ENCODE measurements around the gene USP46. TPM values are rescaled to one million over a fixed set of nuclear protein-coding genes. Genes with fewer than 3 reads are reported as not detected.

USP46 gene
- 10 to 100 TPM; 22.9 to 26.4 TPM for total RNA-seq
- 33.9 TPM for polyA plus RNA-seq (ENCODE audit: insufficient read depth, low read depth, low replicate concordance)
- long read RNA-seq, donor 1, full-length matches to known transcripts: 2 of 2 reads
- long read RNA-seq, donor 1, partial matches to known transcripts: 0 of 2 reads
- long read RNA-seq, donor 1, other reads (novel, unspliced or antisense): 0 of 2 reads
- long read RNA-seq, donor 2, full-length matches to known transcripts: 2 of 2 reads
- long read RNA-seq, donor 2, partial matches to known transcripts: 0 of 2 reads
- long read RNA-seq, donor 2, other reads (novel, unspliced or antisense): 0 of 2 reads

- H3K27ac ChIP-seq: peak within 1 kb of the TSS; percentile 89 to 97
- peak within 1 kb of the TSS; percentile 79 to 86 for H3K4me3 ChIP-seq
- no peaks in the 10 kb centered on the region for H3K27me3 ChIP-seq
- intact Hi-C loops (cut with DNase I; ENCODE audit: low total_unique reads): no loop called here
- H3K9me3 ChIP-seq: no peaks in the 10 kb centered on the region
- no peak for TF ChIP-seq CTCF (IDR thresholded peaks at IDR 0.05)
- no peak for TF ChIP-seq POLR2A (IDR thresholded peaks at IDR 0.05)
- DNase-seq: peak; percentile 69
- whole genome bisulfite sequencing, 2 donors: 0 to 2% methylated on average over 13 to 43 of the region's 94 CpGs
- no peaks in the 10 kb centered on the region for H3K36me3 ChIP-seq (ENCODE audit: low read depth, missing control alignments)
- H3K4me1 ChIP-seq: peaks cover 23% of the 10 kb centered on the region
Measured at GRCh38 chr4:52659001-52659721, at the start of gene USP46. USP46 (minus strand) TSS chr4:52659301; CDS start chr4:52659150, 151 bp downstream.

- intact Hi-C loops (cut with DNase I; ENCODE audit: low total_unique reads): no loop called here
- WGBS, 2 donors: 52 to 62% methylated on average over 3 of the region's 3 CpGs
- H3K4me1 ChIP-seq: no peaks in the 10 kb centered on the region
- H3K27ac ChIP-seq: no peak overlapping the region
- no peaks in the 10 kb centered on the region for H3K9me3 ChIP-seq
- peak; percentile 35 for DNase-seq
- H3K27me3 ChIP-seq: no peaks in the 10 kb centered on the region
- H3K36me3 ChIP-seq (ENCODE audit: low read depth, missing control alignments): no peaks in the 10 kb centered on the region
- H3K4me3 ChIP-seq: no peak overlapping the region
- no peak for TF ChIP-seq POLR2A (IDR thresholded peaks at IDR 0.05)
- TF ChIP-seq CTCF (IDR thresholded peaks at IDR 0.05): no peak
Measured at GRCh38 chr4:52704661-52705060, 45.6 kb upstream of the USP46 start.

GRCh38 chr4:52704133-52704532, 45.0 kb upstream of the USP46 start:
- H3K9me3 ChIP-seq: no peaks in the 10 kb centered on the region
- H3K4me1 ChIP-seq: no peaks in the 10 kb centered on the region
- H3K27me3 ChIP-seq: no peaks in the 10 kb centered on the region
- no peaks in the 10 kb centered on the region for H3K36me3 ChIP-seq (ENCODE audit: low read depth, missing control alignments)
- no peak overlapping the region for H3K4me3 ChIP-seq
- DNase-seq: no peak
- no peak for TF ChIP-seq CTCF (IDR thresholded peaks at IDR 0.05)
- TF ChIP-seq POLR2A (IDR thresholded peaks at IDR 0.05): no peak
- intact Hi-C loops (cut with DNase I; ENCODE audit: low total_unique reads): no loop called here
- no peak overlapping the region for H3K27ac ChIP-seq
- 58 to 59% methylated on average over 1 of the region's 1 CpG for WGBS, 2 donors

GRCh38 chr4:52701207-52701606, 42.1 kb upstream of the USP46 start:
- Histone ChIP-seq H3K4me3 (no peak overlapping the region), H3K36me3 (ENCODE audit: low read depth, missing control alignments) (no peaks in the 10 kb centered on the region), H3K27ac (no peak overlapping the region), H3K9me3 (no peaks in the 10 kb centered on the region), H3K4me1 (no peaks in the 10 kb centered on the region), H3K27me3 (no peaks in the 10 kb centered on the region)
- intact Hi-C loops (cut with DNase I; ENCODE audit: low total_unique reads): no loop called here
- no peak for DNase-seq
- TF ChIP-seq CTCF (IDR thresholded peaks at IDR 0.05) (no peak), POLR2A (IDR thresholded peaks at IDR 0.05) (no peak)
- WGBS, 2 donors: 74 to 94% methylated on average over 3 of the region's 3 CpGs
